Spinal cord (tissue), 10 donors: ENCODE results near the gene RAG1. TPM values are rescaled to one million over a fixed set of nuclear protein-coding genes. Genes with fewer than 3 reads are reported as not detected.

ENCODE experiments used
- DNase-seq, 6 donors: peaks; one replicate each; pipeline versions ENCODE4 v3.0.0 to v3.0.0-alpha.2; 2013 to 2015; ENCODE audit warnings: low spot score in 6 of 6, low read depth in 4 of 6
- H3K27ac ChIP-seq: one replicate; pipeline ENCODE4 v1.5.1; 2013; ENCODE audit warnings: low read depth, low read length, control low read depth
- H3K27me3 ChIP-seq: one replicate; pipeline ENCODE4 v1.6.1; 2013; ENCODE audit warnings: low read length; ENCODE audit not compliant: control insufficient read depth, insufficient read depth
- H3K36me3 ChIP-seq: one replicate; pipeline ENCODE4 v1.6.1; 2013; ENCODE audit warnings: low read length; ENCODE audit not compliant: control insufficient read depth, insufficient read depth
- H3K4me1 ChIP-seq: one replicate; pipeline ENCODE4 v1.6.1; 2013; ENCODE audit warnings: low read length; ENCODE audit not compliant: control insufficient read depth, insufficient read depth
- H3K4me3 ChIP-seq: one replicate; pipeline ENCODE4 v1.5.1; 2013; ENCODE audit warnings: low read depth, low read length, control low read depth
- H3K9me3 ChIP-seq: one replicate; pipeline ENCODE4 v1.6.1; 2013; ENCODE audit warnings: low read length; ENCODE audit not compliant: control insufficient read depth, insufficient read depth
- WGBS: methylation state at CpG from one replicate; pipeline ENCODE4 v1.1.5; 2013; ENCODE audit warnings: missing lambda C conversion rate; ENCODE audit not compliant: insufficient coverage; 5-methylcytosine and 5-hydroxymethylcytosine counted together
- polyA plus RNA-seq, 2 donors: library from polyadenylated mRNA; unstranded; fragments of 120-200 nt; gene quantifications; one replicate each; pipeline ENCODE4 v1.2.1, GENCODE V29; 2013; ENCODE audit not compliant: insufficient read length in 2 of 2
- total RNA-seq, 2 donors: library from RNA; depleted of rRNA in 1 of 2; stranded (reverse); fragments of 120-200 nt in 1 of 2; fragments of >200 nt in 1 of 2; gene quantifications; one replicate each; pipeline versions ENCODE4 v1.2.3 to v1.2.4, GENCODE V29; 2013 to 2014
- donor health status: healthy.

RAG1 gene
- total and polyA plus RNA-seq, 4 donors, result 0.29 to 1.3 (median 0.67) TPM

DNA sequence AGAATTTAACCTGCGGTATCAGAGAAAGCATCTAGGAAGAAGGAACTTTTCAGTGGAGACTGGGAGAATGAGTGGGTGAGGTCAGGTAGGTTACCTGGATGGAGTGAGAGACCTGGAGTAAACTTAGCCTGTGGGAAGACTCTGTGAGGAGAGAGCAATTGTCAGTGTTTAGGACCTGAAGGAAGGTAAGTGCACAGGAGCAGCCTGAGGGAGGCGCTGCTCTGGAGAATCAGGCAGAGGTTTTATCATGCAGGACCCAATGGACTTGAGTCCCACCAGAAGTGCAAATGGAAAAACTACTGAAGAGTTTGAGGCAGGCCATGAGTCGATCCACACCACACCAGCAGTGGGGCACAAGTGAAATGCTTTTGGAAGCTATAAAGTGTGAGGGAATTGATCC is 15.9 kb downstream of the RAG1 start:
- Histone ChIP-seq H3K27ac (no peak overlapping the region), H3K27me3 (peaks cover 7% of the 10 kb centered on the region), H3K4me3 (no peak overlapping the region), H3K4me1 (no peaks in the 10 kb centered on the region), H3K9me3 (no peaks in the 10 kb centered on the region), H3K36me3 (no peaks in the 10 kb centered on the region)
- WGBS, result 66% methylated on average over 3 of the region's 3 CpGs
- no peak for DNase-seq

DNA sequence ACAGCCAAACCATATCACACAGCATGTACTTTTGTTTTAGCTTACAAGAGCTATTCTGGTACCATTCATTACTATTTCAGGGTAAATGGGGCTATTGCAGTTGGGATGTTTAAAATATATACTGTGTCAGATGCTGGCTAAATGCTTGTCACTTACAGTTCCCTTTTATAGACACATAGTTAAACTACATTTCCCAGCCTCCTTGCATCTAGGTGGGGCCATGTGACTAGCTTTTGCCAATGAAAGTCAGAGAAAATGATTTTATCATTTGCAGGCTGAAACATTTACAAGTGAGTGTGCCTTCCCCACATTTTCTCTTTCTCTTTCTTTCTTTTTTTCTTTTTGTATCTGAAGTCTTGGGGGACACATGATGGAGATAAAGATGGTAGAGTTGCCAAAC is 18.7 kb downstream of the RAG1 start:
- Histone ChIP-seq H3K36me3 (no peaks in the 10 kb centered on the region), H3K4me1 (no peaks in the 10 kb centered on the region), H3K9me3 (no peaks in the 10 kb centered on the region), H3K27me3 (peaks cover 13% of the 10 kb centered on the region), H3K27ac (no peak overlapping the region), H3K4me3 (no peak overlapping the region)
- DNase-seq, result no peak

DNA sequence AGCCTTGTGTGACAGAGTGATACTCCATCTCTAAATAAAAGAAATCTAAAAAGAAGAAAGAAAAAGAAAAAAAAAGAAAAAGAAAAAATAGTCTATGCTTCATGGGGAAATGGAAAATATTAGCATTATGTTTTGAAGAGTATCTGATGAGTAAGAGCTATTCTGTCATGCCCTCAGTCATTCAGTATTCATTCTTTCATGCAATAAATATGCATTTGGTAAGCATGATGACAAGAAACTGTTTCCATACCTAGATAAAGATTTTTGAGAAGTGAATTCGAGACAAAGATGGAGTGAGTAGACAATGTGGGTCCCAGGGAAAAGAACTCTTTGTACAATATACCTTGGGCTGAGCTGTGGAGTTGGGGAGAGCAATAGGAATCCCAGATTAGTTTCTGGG is 20.3 kb downstream of the RAG1 start:
- Histone ChIP-seq H3K27me3 (peaks cover 16% of the 10 kb centered on the region), H3K36me3 (no peaks in the 10 kb centered on the region), H3K4me3 (no peak overlapping the region), H3K4me1 (no peaks in the 10 kb centered on the region), H3K9me3 (no peaks in the 10 kb centered on the region), H3K27ac (no peak overlapping the region)
- no peak for DNase-seq
- no CpG with 5 or more reads among the region's 1 CpG for WGBS

DNA sequence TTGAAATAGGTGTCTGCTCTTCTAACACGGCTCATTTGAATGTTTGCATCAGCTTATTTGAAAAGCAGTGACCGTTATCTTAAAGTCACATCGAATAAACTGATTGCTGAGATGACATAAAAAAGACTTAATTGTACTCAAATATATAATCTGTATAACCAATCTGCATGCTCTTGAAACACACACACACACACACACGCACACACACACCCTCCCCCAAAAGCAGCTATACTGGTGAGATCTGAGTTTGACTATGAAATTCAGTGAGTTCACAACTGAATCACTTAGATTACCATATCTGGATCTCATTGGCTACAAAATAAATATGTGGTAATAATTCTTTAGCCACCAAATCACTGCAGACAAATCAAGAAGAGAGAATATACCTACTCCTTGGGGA is 22.7 kb downstream of the RAG1 start:
- Histone ChIP-seq H3K9me3 (no peaks in the 10 kb centered on the region), H3K27ac (no peak overlapping the region), H3K4me3 (no peak overlapping the region), H3K4me1 (no peaks in the 10 kb centered on the region), H3K27me3 (peaks cover 16% of the 10 kb centered on the region), H3K36me3 (no peaks in the 10 kb centered on the region)
- DNase-seq, result no peak
- no CpG with 5 or more reads among the region's 4 CpGs for WGBS

DNA sequence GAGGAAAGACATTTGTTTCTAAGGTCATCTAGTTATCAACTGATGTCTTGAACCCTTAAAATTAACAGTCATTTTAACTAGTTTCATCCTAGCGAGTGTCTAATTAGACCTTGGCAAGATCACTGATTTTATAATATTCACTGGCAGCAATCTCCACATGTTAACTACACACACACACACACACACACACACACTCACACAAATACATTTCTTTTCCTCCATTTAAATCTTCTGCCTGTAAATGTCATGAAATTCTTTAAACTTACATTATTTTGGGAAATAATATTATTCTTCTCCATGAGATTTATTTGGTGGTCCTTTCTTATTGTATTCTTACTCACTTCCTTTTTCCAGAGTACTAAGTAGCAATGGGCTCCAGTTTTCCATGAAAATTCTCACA is 23.6 kb downstream of the RAG1 start:
- no peaks in the 10 kb centered on the region for H3K4me1 ChIP-seq
- no peaks in the 10 kb centered on the region for H3K9me3 ChIP-seq
- no peaks in the 10 kb centered on the region for H3K36me3 ChIP-seq
- 60% methylated on average over 1 of the region's 1 CpG for WGBS
- H3K27me3 ChIP-seq, result peaks cover 16% of the 10 kb centered on the region
- DNase-seq, result no peak
- H3K4me3 ChIP-seq, result no peak overlapping the region
- no peak overlapping the region for H3K27ac ChIP-seq

DNA sequence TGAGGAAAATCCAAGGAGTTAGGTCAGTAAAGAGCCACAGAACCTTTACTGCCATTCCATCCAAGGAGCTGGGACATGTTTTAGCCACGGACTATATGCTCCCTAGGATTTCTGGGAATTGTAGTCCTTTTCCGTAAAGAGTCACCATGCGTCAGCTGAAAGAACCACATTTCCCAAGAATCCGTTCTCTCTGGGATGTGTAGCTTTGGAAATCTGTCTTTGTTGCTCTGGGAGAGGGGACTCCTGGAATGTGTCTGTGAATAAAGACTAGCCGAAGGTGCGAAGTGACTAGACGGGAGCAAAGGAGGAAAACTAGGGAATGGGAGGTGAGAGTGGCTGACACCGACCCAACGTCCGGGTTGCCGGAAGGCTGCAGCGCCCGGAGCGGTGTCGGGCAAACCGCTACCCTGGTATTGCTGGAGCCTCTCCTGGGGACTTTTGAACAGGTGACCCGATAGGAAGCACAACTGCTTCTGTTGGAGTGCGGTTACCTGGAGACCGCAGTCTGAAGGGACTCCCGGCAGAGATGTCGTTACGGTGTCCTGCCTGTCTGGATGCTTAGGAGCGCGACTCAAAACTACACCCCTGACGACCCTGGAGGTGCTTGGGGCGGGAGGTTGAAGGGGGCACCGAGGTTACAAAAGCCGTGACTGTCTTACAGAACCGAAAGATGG is 26.6 kb downstream of the RAG1 start, which contains the start of gene IFTAP:
IFTAP (plus strand) TSS at position 187 of the 674 bp plus-strand sequence. CDS start 15,602 bp downstream, outside the sequence.
- H3K4me1 ChIP-seq, result no peaks in the 10 kb centered on the region
- WGBS, result 0% methylated on average over 24 of the region's 29 CpGs
- H3K27ac ChIP-seq, result peak within 1 kb of the TSS; percentile 49
- H3K27me3 ChIP-seq, result peaks cover 8% of the 10 kb centered on the region
- no peaks in the 10 kb centered on the region for H3K36me3 ChIP-seq
- no peaks in the 10 kb centered on the region for H3K9me3 ChIP-seq
- DNase-seq, result peak; percentile 86 to 99 (median 92)
- peak within 1 kb of the TSS; percentile 94 for H3K4me3 ChIP-seq

DNA sequence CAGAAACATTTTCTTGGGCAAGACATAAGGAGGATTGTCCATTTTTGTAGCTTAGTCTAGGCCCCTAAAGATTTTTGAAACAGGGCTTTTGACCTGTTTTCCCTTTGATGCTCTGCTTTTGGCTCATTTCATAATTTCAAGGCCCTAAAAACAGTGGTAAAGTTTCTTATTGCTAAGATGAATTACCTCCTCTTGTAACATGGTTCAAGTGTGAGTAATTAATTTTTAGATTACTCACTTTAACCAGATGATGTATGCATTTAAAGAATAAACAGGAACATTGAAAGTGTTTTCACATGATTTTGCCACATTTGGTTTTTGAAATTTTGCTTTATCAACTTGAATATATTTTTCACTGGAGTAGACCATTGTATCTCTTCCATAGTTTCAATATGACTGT is 29.1 kb downstream of the RAG1 start:
- peaks cover 3% of the 10 kb centered on the region for H3K27me3 ChIP-seq
- no peak for DNase-seq
- H3K36me3 ChIP-seq, result no peaks in the 10 kb centered on the region
- no peaks in the 10 kb centered on the region for H3K4me1 ChIP-seq
- H3K9me3 ChIP-seq, result no peaks in the 10 kb centered on the region
- H3K27ac ChIP-seq, result no peak overlapping the region
- no peak overlapping the region for H3K4me3 ChIP-seq

DNA sequence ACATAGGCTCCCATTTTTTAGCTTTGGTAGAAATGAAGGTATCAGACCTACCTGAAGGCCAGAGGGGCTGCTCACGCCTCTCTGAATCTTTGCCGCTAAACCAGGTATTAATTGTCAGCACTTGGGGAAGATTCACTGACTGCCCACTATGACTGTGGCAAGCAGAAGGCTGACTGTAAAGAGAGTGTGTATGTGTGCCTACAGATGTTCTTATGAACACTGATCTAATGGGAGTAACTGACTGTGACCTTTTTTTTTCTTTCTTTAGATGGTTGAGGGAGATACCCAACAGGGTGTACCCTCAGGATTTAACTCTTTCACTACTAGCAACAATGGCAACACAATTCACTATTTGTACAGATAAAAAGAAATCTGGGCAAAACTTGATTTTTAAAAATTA is 30.2 kb downstream of the RAG1 start, which contains the start of gene RAG2:
RAG2 (minus strand) TSS at position 186 of the 400 bp plus-strand sequence. CDS start 4,068 bp downstream, outside the sequence.
- Histone ChIP-seq H3K27ac (no peak within 1 kb of the TSS), H3K4me3 (no peak within 1 kb of the TSS), H3K4me1 (no peaks in the 10 kb centered on the region), H3K9me3 (no peaks in the 10 kb centered on the region), H3K36me3 (no peaks in the 10 kb centered on the region), H3K27me3 (no peaks in the 10 kb centered on the region)
- no peak for DNase-seq
- WGBS, result 92% methylated on average over 2 of the region's 2 CpGs

DNA sequence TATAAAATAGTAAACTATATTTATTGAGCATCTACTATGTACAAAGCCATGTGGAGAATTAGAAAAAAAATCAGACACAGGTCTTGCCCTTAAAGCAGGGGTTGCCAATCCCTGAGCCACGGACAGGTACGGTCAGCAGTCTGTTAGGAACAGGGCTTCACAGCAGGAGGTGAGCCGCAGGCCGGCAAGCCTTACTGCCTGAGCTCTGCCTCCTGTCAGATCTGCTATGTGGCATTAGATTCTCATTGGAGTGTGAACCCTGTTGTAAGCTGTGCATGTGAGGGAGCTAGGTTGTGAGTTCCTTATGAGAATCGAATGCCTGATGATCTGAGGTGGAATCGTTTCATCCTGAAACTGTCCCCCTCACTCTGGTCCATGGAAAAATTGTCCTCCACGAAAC is 32.4 kb downstream of the RAG1 start:
- no peak for DNase-seq
- WGBS, result 55% methylated on average over 4 of the region's 7 CpGs
- H3K9me3 ChIP-seq, result no peaks in the 10 kb centered on the region

DNA sequence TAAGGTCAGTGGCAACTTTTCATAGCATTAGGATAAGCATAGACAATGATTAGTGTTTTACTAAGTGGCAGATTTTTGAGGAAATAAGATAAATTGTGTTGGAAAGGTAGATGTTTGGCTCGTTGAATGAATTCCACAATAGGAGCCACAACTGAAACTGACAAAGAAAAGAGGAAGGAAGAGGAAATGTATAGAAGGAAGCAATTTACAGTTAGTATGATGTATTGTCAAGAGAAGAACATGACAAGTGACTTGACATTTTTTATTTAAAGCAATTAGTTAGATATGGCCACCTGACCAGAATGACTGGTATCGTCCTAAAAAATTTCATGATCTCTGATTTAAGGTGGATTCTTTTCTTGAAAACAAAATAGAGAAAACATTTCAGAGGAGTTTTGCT is 33.3 kb downstream of the RAG1 start:
- Histone ChIP-seq H3K4me3 (no peak overlapping the region), H3K27me3 (no peaks in the 10 kb centered on the region), H3K4me1 (no peaks in the 10 kb centered on the region), H3K9me3 (no peaks in the 10 kb centered on the region), H3K27ac (no peak overlapping the region), H3K36me3 (no peaks in the 10 kb centered on the region)
- 80% methylated on average over 1 of the region's 2 CpGs for WGBS
- DNase-seq, result no peak

More for the DNA sequence above, 32.4 kb downstream of the RAG1 start:
- Histone ChIP-seq H3K27me3 (no peaks in the 10 kb centered on the region), H3K27ac (no peak overlapping the region), H3K4me1 (no peaks in the 10 kb centered on the region), H3K4me3 (no peak overlapping the region), H3K36me3 (no peaks in the 10 kb centered on the region)
